HG03378 (cell line): ENCODE data around the gene CEACAM19.
"Not testable (repeated sequence)": the region's sequence is repeated elsewhere in the genome, so short reads cannot be mapped to it uniquely, and the experiment has no call there.

Experiments
- ATAC-seq: cut with Tn5 transposase; IDR thresholded peaks from one replicate; pipeline ENCODE4 v1.9.1; 2021; ENCODE audit warnings: mild to moderate bottlenecking, moderate library complexity; ENCODE audit not compliant: unreplicated experiment

CEACAM19 gene

GRCh38 chr19:44720945-44721344 lies 49.7 kb downstream of the CEACAM19 start:
- ATAC-seq, result no peak

DNA sequence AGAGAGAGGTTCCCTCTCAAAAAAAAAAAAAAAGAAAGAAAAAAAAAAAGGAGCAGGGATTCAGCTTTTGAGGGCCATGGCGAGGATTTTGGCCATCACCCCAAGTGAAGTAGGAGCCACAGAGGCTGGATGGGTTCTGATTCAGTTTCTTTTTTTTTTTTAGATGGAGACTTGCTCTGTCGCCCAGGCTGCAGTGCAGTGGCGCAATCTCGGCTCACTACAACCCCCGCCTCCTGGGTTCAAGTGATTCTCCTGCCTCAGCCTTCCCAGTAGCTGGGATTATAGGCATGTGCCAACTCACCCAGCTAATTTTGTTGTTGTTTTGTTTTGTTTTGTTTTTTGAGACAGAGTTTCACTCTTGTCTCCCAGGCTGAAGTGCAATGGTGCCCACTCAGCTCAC lies 50.1 kb downstream of the CEACAM19 start:
- not testable (repeated sequence) for ATAC-seq

DNA sequence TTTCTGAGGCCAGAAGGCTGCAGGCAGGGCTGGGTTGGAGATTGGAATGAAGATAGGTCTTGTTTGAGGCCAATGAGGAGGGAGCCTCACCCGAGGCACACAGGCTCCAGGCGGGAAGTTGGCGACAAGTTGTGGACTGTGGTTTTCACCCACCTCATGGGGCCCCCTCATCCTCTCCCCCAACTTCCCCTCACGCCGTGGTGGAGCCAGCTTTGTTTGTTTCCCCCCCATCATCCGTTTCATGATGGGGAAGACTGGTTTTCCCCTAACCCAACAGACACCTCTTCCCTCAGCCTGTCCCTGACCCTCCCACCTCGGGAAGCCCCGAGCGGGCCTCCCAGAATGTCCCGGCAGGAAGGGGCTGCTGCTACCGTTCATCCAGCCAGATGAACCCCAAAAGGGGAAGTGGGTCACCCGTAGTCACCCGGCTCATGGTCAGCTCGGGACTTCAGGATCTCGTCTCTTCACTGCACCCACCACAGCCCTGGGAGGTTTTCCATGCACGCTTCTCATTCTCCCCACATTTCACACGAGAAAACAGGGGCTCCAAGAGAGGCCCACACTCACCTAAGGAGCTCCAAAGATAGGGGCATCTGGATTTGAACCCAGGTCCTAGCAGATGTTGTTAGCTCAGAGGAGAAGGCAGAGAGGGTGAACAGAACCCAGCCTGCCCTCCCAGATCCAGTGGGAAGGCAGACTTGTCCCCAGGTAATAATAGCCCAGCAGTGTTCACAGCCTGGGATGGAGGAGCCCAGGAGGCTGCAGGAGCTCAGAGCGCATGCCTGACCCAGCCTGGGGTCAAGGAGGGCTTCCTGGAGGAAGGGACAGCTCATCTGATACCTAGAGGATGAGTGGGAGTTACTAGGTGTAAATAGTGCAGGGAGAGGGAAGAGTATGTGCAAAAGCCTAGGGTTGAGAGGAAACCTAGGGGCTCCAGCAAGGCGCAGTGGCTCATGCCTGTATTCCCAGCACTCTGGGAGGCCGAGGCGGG lies 51.1 kb downstream of the CEACAM19 start:
- no peak for ATAC-seq

- ATAC-seq, result peak; percentile 22
These were observed 52.1 kb downstream of the CEACAM19 start for GRCh38 chr19:44723299-44723951.

GRCh38 chr19:44723952-44724319 lies 52.7 kb downstream of the CEACAM19 start:
- peak; percentile 53 for ATAC-seq

- no peak for ATAC-seq
These were observed 54.0 kb downstream of the CEACAM19 start for GRCh38 chr19:44725251-44725650.

DNA sequence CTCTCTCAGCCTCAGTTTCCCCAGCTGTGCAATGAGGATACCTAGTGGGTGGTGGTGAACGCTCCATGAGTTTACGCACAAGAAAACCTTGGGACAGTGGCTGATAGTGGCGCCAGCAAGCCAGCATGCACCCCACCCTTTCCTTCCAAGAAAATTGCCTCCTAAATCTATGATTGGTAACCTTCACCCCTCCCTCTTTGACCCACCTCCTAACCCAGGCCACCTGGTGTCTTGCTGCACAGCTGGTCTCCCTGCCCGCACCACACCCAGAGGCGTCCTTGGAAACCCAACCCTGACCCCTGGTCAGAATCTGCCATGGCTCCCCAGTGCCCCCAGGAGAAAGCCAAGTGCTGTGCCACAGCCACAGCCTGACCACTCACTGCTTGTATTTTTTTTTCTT lies 54.4 kb downstream of the CEACAM19 start:
- no peak for ATAC-seq

- ATAC-seq, result no peak
These were observed 55.2 kb downstream of the CEACAM19 start for GRCh38 chr19:44726465-44726864.

GRCh38 chr19:44728178-44728577 lies 56.9 kb downstream of the CEACAM19 start:
- no peak for ATAC-seq

- no peak for ATAC-seq
These were observed 58.3 kb downstream of the CEACAM19 start for GRCh38 chr19:44729516-44730033.

DNA sequence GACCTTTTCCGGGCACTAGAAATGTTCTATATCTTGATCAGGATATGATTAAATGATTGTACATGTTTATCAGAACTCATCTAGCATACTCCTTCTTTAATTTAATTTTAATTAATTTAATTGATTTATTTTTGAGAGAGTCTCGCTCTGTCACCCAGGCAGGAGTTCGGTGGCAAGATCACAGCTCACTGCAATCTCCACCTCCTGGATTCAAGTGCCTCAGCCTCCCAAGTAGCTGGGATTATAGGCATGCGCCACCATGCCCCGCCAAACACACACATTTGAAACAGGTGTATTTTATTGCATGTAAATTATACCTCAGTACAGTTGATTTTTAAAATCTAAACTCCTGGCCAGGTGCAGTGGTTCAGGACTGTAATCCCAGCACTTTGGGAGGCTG lies 59.8 kb downstream of the CEACAM19 start:
- ATAC-seq, result no peak

DNA sequence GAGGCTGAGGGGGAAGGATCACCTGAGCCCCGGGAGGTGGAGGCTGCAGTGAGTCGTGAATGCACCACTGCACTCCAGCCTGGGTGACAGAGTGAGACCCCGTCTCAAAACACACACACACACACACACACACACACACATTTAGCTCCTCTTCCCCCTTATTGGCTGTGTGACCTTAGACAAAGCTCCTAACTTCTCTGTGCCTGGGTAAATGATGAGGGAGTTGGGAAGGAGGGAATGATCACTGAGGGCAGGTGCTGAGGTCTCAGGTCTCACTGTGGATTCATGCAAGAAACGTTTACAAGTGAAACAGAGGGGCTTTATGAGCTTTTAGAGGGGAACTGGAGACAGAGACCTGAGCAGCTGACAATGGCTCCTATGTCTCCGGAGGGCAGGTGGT lies 60.3 kb downstream of the CEACAM19 start:
- no peak for ATAC-seq

GRCh38 chr19:44732235-44733014 lies 61.1 kb downstream of the CEACAM19 start:
- ATAC-seq, result no peak
